A673 (cell line): ENCODE results near the gene RPS6KC1.

Experiments
- CTCF ChIP-seq: fragments of 300-800, 200-600 bp; sonication (generic); conservative IDR thresholded peaks from 2 replicates; pipeline ENCODE4 v1.5.1; 2017; ENCODE audit warnings: low read depth, mild to moderate bottlenecking, antibody characterized with exemption, low read length, moderate library complexity, mixed read lengths
- EZH2 ChIP-seq: fragments of 200-600 bp; sonication (generic); IDR thresholded peaks from 2 replicates; pipeline ENCODE4 v1.6.1; 2017; ENCODE audit warnings: borderline replicate concordance, low read depth, mild to moderate bottlenecking, mixed read lengths, antibody characterized with exemption, low read length; ENCODE audit not compliant: poor library complexity, severe bottlenecking

- no peak for TF ChIP-seq CTCF
- no peak for TF ChIP-seq EZH2
Observed at GRCh38 chr1:213055767-213056166, 4.7 kb downstream of the RPS6KC1 start.
